Mammary epithelial cell (primary cell): ENCODE data around the gene LEKR1.

ENCODE experiments used
- CTCF ChIP-seq, 2 donors: IDR thresholded peaks in 1 of 2; conservative IDR thresholded peaks in 1 of 2; 2 replicates each; pipeline ENCODE4 v1.5.1; 2011 to 2012; ENCODE audit warnings: inconsistent platforms in 2 of 2, low read length in 2 of 2, mild to moderate bottlenecking in 2 of 2, control low read depth in 1 of 2, low read depth in 1 of 2; ENCODE audit not compliant: insufficient read depth in 1 of 2; ENCODE audit errors: extremely low read depth in 1 of 2
- EZH2 ChIP-seq: IDR thresholded peaks from 2 replicates; pipeline ENCODE4 v1.6.1; 2012; ENCODE audit warnings: low read length, inconsistent platforms, borderline replicate concordance

- TF ChIP-seq CTCF (conservative IDR thresholded peaks at IDR 0.05 in 1 of 2, IDR thresholded peaks at IDR 0.05 in 1 of 2; ENCODE audit: extremely low read depth in 1 of 2, insufficient read depth in 1 of 2, low read depth in 1 of 2, low read length in 2 of 2), result no peak
- TF ChIP-seq EZH2, result no peak
Measured at GRCh38 chr3:156816091-156816793, 9.9 kb upstream of the LEKR1 start.
